Adrenal gland (tissue), 5 donors: ENCODE results near the gene SAMD11.

Source experiments
- CTCF ChIP-seq, 6 experiments: fragments of 450-650 bp in 4 of 6; fragments of 200-600 bp in 2 of 6; sonication (generic) in 1 of 6; IDR thresholded peaks; 1 replicate in 5 of 6; 2 replicates in 1 of 6; pipeline versions ENCODE4 v1.5.1 to v1.8.0; 2016 to 2021; ENCODE audit warnings: antibody characterized with exemption in 6 of 6, mild to moderate bottlenecking in 2 of 6, moderate library complexity in 1 of 6
- POLR2A ChIP-seq, 2 donors: fragments of 450-650 bp; IDR thresholded peaks; one replicate each; pipeline ENCODE4 v1.6.1; 2017; ENCODE audit warnings: antibody characterized with exemption in 2 of 2, mild to moderate bottlenecking in 2 of 2, moderate library complexity in 1 of 2
- donor health status: DM: no; HTN: no; CAD: no.

GRCh38 chr1:914131-914890 is 9.4 kb upstream of the SAMD11 start:
- no peak for TF ChIP-seq CTCF (IDR thresholded peaks at IDR 0.05)
- TF ChIP-seq POLR2A (IDR thresholded peaks at IDR 0.05): no peak
